LNCAP (cell line): Measurements from ENCODE around the gene EIF4B.

Source experiments
- CTCF ChIP-seq: fragments of 450-650 bp; IDR thresholded peaks from 2 replicates; pipeline ENCODE4 v1.5.1; 2017; ENCODE audit warnings: mild to moderate bottlenecking

The EIF4B gene

GRCh38 chr12:53005215-53005985 lies 856 bp upstream of the EIF4B start:
- no peak for TF ChIP-seq CTCF

GRCh38 chr12:53006810-53007309 lies 604 bp downstream of the EIF4B start:
- TF ChIP-seq CTCF = no peak

GRCh38 chr12:53007343-53007742 lies 1.1 kb downstream of the EIF4B start:
- no peak for TF ChIP-seq CTCF

- TF ChIP-seq CTCF = no peak
Measured at GRCh38 chr12:53010955-53011354, 4.7 kb downstream of the EIF4B start.

- TF ChIP-seq CTCF = no peak
Measured at GRCh38 chr12:53011889-53012288, 5.6 kb downstream of the EIF4B start.

GRCh38 chr12:53012928-53013327 lies 6.7 kb downstream of the EIF4B start:
- TF ChIP-seq CTCF = no peak

- TF ChIP-seq CTCF = no peak
Measured at GRCh38 chr12:53014709-53015108, 8.5 kb downstream of the EIF4B start.
